HG02840 (cell line): ENCODE results near the gene NXPH3.
"Not testable (repeated sequence)": the region's sequence is repeated elsewhere in the genome, so short reads cannot be mapped to it uniquely, and the experiment has no call there.

Experiments
- ATAC-seq: cut with Tn5 transposase; IDR thresholded peaks from one replicate; pipeline ENCODE4 v1.9.1; 2021; ENCODE audit warnings: mild to moderate bottlenecking, moderate library complexity, moderate number of reproducible peaks; ENCODE audit not compliant: unreplicated experiment, low FRiP score

Gene NXPH3

DNA sequence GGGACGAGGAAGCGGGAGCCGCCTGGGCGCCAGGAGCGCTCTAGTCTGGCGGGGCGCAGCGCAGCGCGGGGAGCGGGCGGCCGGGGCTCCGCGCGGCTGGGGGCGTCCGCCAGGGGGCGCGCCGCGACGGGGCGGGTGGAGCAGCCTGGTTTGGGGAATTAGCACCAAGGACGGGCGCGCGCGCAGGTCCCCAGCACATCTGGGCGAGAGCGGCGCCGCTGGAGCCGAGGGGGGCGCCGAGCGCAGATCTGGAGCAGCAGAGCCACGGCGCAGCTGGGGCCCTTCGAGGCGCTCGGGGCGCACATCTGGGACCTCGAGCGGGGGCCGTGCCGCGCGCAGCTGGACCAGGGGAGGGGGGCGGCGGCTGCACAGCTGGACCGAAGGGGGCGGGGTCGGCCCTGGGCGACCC is at the start of gene NXPH3:
Gene NXPH3 (plus strand): TSS at position 193 of the 409 bp plus-strand sequence. CDS start 349 bp downstream, outside the sequence.
- no peak for ATAC-seq

DNA sequence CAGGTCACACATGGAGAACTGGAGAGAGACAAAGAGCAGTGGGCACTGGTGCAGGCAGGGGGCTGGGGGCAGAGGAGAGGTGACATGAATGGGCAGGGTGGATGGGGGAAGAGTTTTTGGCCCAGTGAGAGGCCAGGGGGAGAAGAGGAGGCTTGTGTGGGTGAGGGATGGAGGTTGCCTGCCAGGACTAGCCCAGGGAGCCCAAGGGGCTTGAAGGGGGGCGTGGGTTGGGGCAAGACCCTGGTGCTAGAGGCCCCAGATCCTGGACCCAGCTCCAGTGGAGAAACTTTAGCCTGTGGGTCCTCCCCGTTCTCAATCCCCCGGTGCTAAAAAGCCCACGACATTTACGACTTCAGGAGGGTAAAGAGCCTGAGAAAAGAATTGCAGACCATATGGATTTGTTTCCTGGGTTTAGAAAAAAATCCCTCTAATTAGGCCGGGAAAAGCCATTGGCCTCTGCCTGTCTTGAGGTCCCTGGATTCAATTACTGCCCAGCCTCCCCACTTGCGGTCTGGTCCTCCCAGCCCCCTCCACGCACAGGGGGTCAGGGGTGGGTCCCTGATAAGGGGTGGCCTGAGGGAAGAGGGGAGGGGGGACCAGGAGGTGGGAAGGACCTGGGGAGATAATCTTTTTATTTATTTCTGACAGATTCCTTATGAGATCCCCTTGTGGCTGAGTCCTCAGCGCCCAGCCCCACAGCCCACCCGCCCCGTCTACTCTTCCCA is 47.6 kb upstream of the NXPH3 start:
- ATAC-seq: no peak

DNA sequence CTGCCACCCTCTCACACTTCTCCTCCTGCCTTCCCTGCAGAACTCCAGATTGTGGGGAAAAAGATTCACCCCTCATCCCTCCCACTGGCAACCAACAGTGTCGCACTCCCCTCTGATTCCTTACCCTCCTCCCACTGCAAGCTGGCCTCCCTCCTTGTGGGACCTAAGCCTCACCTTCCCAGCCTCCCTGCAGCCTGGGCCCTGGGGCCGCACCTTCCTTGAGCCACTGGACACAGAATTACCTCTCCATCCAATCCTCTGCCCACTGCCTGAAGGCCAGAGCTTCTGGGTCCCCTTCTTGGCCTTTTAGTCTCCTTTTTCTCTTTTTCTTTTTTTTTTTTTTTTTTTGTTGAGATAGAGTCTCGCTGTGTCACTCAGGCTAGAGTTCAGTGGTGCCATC is 46.7 kb upstream of the NXPH3 start:
- no peak for ATAC-seq

DNA sequence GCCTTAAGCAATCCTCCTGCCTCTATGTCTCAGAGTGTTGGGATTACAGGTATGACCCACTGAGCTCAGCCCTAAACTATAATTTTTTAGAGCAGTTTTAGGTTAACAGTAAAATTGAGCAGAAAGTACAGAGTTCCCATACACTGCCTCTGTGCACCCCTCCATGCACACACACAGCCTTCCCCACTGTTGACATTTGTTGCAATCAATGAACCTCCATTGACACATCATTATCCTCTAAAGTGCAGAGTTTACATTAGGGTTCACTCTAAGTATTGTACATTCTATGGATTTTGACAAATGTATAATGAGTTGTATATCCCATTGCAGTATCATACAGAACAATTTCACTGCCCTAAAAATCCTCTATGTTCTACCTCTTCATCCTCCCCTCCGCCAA is 45.6 kb upstream of the NXPH3 start:
- ATAC-seq: no peak

DNA sequence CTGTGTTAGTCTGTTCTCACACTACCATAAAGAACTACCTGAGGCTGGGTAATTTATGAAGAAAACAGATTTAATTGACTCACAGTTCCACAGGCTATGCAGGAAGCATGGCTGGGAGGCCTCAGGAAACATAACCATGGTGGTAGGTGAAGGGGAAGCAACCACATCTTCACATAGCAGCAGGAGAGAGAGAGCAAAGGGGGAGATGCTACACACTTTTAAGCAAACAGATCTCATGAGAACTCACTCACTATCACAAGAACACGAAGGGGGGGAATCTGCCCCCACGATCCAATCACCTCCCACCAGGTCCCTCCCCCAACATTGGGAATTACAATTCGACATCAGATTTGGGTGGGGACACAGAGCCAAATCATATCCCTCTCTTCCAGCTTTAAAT is 31.8 kb upstream of the NXPH3 start:
- no peak for ATAC-seq

DNA sequence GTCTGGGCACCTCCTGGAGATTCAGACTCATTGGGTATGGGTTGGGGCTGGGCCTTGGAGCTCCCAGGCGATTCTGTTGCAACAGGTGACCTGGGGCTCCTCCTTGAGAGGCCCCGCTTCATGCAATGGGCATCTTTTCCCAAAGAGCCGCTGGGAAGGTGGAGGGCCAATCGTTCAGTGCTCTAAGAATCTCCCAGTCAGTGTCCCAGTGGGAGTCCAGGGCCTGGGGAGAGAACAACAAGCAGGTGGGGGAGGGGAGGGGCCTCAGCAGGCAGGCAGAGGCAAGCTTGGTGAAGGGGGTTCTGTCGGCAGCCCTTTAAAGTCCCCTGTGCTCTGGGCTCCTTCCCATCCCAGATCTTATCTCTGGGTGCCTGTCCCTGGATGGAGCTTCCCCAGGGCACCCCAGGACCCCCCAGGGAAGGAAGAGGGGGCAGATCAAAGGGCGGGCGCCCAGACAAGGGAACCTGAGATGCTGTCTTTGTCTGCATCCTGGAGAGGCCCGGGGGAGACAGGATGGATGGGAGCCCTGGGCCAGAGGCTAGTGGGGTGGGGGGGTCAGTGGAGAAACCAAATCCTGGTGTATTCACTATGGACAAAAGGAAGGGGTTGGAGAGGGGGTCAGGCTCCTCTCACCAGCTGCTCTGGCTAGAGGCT is 30.5 kb upstream of the NXPH3 start:
- no peak for ATAC-seq

DNA sequence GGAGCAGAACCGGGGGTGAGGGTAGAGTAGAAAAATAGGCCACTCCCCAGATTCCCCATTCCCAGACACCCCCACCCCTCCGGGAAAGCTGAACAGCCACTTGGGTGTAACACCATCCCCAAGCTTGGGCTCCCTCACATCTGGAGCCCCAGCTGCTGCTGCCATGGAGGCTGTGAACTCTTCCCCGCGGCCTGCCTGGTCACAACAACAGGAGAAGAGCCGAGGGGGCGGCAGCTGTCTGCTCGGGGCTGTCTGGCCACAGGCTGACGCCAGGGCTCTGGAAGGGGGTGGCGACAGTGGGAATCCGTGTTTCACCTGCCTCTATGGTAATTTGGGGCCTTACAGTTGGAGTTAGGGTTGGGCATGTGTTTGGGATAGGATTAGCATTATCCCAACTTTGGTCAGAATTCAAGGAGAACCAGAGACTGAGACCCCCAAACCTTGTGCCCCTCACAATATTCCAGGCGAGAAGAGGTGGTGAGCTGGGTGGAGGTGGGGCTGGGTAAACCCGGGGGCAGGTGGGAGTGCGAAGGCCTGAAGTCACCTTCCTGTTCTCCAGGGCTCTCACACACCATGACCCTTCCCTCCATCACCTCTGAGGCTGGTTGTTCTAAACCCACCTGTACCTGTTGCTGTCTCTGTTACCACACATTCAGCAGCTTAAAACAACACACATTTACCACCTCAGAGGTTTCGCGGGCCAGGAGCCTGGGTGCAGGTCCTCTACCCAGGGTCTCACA is 29.7 kb upstream of the NXPH3 start:
- ATAC-seq: no peak

DNA sequence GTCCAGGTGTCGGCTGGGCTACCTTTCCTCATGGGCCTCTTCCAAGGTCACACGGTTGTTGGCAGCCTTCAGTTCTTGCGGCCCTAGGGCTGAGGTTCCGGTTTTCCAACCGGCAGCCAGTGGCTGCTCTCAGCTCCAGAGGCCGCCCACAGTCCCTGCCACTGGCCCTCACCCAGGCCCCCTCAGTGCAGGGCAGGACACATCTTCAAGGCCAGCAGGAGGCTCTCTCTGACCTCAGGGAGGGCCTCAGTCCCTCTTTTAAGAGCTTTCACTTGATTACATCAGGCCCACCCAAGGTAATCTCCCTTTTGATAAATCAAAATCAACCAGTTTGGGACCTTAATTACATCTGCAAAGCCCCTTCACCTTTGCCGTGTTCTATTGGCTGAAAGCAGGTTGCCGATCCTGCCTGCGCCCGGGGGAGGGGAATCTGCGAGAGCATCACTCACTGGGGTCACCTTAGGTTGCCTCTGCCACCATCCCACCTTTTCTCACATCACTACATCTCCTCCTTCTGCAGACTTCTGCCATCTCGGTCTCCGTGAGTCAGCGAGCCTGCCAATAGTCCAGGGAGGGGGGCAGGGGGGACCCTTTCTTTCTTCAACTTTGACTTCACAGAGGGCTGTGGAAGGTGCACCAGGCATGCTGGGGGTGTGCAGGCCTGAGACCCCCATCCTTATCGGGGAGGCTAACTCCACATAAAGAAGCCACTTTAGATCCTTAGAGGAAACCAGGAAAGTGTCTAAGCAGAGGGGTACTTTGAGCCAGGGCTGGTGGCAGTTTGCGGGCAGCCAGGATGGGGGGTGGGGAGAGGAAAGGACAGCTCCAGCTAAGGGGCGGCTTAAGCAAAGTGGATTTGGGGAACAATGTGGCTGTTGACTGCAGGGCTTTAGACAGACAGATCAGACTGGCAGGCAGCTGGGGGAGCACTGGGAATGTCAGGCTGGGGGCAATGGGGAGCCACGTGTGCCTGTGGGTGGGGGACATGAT is 28.8 kb upstream of the NXPH3 start:
- no peak for ATAC-seq

DNA sequence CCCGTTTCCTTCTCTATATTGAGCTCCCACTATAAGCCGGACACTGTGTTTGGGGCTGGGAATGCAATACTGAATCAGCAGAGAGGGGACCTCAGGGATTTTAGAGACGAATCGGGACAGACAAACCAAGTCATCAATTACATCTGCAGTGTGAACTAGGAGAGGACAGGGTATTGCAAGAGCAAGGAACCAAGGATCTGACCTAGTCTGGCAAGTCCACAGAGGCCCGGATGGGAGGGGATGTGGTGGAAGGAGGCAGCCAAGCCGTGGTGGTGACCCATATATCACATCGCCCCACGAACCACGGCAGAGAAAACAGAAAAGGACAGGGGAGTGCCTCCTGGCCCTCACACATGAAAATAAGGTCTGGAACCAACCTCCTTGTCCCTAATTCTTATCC is 28.1 kb upstream of the NXPH3 start:
- ATAC-seq: no peak

DNA sequence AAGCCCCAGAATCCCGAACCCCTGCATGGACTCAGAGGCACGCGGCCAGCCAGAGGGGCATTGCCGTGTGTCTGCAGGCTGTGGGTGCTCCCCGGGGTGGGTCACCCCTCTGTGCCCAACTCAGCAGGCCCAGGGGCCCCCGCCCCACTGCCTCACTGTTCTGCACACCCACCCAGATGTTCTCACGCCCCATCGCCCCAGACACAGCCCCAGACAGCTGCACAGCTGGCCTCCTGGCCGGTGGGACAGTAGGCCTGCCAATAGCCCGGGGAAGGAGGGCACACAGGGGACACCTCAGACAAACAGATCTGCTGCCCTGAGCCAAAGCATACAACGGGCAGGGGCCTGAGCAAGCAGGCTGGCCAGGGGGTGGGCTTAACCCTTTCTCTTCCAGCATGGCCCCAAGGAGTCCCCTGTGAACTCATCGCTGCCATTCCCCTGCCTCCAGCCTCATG is 27.6 kb upstream of the NXPH3 start:
- no peak for ATAC-seq

DNA sequence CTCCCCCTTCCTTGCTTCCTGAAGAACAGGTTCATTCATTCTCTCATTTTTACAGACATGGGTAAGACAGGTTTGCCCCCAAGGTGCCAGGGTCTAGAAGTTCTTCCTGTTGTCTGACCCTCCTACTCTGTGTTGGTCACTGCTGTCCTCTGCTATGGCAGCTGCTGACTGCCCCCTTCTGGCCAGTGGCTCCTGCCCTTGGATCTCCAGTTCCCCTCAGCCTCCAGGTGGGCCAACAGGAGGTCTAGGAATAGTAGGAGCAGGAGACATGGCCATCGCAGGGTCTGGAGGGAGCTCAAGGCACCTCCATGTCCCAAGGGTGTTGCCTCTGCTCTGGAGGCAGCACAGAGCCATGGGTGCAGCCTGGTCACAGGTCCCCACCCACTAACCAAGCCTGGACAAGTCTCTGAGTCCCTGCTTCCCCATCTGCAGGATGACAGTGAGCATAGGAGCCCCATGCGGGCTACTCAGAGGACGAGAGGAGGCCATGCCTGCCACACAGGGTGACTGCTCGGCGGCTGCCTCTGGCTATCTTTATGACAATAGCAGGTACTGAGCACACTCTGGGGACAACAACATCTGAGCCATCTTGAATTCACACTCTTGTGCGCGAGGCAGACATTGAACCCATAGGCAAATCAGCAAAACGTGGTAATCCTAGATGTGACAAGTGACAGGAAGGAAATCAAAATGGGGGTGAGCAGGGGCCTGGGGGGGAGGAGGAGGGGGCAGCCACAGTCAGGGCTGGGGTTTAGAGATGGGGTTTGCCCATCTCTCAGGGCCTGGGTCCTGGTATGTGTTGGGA is 27.0 kb upstream of the NXPH3 start:
- no peak for ATAC-seq

DNA sequence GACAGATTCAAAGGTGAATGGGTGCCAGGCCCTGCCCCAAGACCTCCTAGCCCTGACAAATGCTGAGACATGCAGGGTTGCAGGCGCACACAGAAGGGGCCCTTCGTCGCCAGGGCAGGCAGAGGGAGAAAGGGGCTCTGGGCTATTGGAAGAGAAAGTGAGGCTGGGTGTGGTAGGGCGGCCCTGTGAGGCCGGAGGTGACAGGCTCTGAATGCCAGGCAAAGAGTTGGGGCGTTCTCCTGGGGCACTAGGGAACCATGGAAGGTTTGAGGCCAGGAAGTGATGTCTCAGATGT is 26.4 kb upstream of the NXPH3 start:
- ATAC-seq: no peak

DNA sequence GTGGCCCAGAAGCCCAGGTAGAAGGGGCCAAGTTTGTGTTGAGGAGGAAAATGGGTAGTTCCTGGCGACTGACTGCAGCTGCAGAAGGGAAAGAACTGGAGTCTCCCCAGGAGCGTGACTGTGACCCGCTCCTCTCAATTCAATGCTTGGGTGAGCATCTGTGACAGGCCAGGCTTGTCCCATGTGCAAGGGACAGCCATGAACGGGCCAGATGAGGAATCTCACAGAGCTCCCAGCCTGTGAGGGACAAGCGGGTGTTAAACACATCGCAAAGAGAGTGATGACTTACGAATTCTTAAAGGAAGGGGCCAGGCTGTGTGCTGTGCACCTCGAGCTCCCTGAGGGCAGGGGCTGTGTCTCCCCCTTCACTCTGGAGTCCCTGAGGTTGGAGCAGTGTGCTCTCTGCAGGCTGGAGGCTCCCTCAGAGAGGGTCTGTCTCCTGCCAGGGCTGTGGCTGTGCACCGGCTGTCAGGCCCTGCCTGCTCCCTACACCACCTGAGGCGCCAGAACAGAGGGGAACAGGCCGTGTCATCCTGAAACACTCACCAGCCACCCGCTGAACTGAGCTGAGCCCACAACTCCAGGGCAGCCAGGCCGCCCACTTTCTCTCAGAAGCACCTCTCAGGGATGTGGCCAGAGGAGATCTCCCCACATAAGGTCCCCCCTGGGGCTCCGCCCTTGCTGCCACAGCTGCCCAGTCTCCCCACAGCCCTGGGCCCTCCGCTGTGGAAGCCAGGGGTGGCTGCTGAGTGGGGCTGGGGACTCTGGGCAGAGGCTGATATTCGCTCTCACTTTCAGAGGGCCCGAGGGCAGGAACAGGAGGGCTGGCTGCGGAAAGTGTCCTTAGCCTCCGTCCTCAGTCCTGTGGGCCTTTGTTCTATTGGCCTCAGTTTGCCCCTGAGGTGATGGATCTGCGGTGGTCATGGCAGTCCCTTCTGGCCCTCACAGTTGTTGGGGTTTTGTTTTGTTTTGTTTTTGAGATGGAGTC is 25.7 kb upstream of the NXPH3 start:
- ATAC-seq: no peak

DNA sequence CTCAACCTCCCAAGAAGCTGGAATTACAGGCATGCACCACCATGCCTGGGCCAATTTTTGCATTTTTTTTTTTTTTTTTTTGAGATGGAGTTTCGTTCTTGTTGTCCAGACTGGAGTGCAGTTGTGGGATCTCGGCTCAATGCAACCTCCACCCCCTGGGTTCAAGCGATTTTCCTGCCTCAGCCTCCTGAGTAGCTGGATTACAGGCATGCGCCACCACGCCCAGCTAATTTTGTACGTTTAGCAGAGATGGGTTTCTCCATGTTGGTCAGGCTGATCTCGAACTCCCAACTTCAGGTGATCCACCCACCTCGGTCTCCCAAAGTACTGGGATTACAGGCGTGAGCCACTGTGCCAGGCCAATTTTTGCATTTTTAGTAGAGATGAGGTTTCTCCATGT is 24.9 kb upstream of the NXPH3 start:
- not testable (repeated sequence) for ATAC-seq

DNA sequence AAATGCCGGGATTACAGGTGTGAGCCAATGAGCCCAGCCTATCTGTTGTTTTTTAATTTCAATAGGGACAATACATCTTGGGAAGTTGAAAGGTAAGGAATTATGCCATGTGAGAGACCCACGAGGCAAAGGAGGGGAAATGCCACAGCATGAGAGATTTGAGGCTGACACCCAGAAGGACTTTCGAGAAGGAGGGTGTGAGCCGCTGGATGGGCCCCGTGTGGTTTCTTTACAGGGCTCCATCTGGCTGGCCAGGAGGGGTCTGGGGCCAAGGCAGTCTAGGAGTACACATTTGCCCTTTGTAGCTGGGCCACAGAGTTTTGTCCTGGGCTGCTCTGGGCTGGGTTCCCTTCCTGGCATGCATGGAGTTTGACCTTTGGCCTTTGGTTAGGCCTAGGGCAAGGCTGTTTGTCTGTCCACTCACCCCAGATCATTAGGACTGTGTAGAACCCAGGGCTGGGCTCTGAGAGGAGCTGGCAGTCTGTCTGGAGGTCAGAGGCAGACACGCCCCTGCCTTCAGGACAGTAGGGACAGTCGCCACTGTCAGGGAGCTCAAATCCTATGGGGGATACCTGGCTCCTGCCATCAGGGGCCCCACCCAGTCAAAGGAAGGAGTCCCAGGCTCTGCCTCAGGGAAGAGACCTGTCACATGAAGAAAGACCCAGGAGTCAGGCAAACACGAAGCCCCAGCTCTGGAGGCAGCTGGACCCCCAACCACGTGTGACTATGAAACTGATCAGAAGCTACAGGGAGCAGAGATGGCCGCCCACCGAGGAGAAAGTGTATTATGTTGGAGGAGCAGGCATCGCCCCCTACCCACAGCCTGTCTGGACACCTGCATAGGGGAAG is 24.2 kb upstream of the NXPH3 start:
- ATAC-seq: no peak

DNA sequence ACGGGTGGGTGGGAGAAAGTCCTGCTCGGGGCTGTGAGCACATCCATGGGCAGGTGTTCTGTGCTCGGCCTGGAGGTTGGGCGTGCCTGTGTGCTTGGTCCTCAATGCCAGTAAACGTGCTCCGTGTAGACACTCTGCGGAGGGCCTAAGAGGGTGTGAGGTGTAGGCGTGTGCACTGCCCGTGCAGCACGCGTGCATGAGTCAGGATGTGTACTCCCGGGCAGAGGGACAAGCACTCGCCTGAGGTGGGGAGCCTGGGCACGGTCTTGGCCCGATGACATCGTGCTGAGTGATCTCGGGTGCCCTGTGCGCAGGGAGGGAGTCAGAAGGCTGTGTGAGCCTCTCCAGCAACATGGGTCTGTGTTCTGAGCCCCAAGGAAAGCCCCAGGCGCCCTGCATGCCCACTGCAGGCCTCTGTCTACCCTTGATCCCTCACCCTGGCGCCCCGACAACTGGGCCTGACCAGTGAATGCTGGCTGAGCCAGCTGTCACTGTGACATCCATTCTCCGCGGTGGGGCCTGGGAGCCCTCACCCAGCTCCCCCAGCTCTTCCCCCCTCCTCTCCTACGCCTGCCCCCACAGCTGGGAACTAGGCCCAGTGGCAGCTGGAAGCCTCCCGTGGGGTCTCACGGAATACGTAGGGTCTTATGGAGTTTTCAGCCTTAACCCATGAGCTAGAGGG is 23.5 kb upstream of the NXPH3 start:
- ATAC-seq: no peak

DNA sequence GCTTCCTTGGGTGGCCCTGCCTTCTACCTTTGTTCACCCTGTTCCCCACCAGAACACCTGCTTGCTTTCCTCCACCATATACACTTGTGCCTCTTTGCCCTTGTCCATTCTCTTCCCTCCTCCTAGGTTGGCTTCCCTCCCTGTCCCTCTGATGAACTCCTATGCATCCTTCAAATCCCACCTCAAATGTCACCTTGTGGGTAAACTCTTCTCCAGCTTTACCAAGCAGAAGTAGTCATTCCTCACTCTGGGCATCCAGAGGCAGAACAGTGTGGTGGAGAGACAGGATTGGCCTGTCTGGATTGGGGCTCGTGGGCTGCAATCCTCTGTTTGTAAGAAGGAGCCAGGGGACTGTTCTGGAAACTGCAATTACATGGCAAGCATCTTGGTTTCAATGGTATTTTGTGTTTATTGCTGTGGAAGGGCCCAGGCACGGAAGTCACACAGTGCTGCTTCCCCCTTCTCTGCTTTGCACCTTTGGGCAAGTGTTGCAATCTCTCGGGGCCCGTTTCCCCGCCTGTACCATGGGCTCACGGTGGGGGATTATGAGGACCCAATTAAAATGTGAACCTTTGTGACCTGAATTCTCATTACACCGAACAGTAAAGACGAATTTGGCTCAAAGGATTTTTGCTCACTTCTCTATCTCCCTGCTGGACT is 21.9 kb upstream of the NXPH3 start:
- no peak for ATAC-seq
